ES-I3 (cell line): Measurements from ENCODE around the gene MYO3B.
"Not testable (repeated sequence)": the region's sequence is repeated elsewhere in the genome, so short reads cannot be mapped to it uniquely, and the experiment has no call there.

ENCODE experiments used
- H3K36me3 ChIP-seq: 2 replicates; pipeline ENCODE4 v1.6.1; 2013; ENCODE audit warnings: mild to moderate bottlenecking, low read length, control low read depth, moderate library complexity; ENCODE audit not compliant: insufficient read depth
- H3K4me1 ChIP-seq: 2 replicates; pipeline ENCODE4 v1.6.1; 2013; ENCODE audit warnings: mild to moderate bottlenecking, control low read depth, low read length; ENCODE audit not compliant: insufficient read depth
- H3K9ac ChIP-seq: 2 replicates; pipeline ENCODE4 v1.6.1; 2013; ENCODE audit warnings: low read depth, mild to moderate bottlenecking, low read length, moderate library complexity
- H3K9me3 ChIP-seq: 2 replicates; pipeline ENCODE4 v1.6.1; 2013; ENCODE audit warnings: mild to moderate bottlenecking, low read length, moderate library complexity; ENCODE audit not compliant: control insufficient read depth, insufficient read depth

MYO3B gene

GRCh38 chr2:170336916-170337315 is 159.0 kb downstream of the MYO3B start:
- no peak overlapping the region for H3K9ac ChIP-seq
- no peaks in the 10 kb centered on the region for H3K36me3 ChIP-seq
- H3K9me3 ChIP-seq, result 0 out of 2 replicates have a peak, but pooled peaks cover under 1% of the 10 kb centered on the region
- peaks cover 5% of the 10 kb centered on the region; the same call in 1 of the 2 replicates for H3K4me1 ChIP-seq

GRCh38 chr2:170339322-170339721 is 161.4 kb downstream of the MYO3B start:
- Histone ChIP-seq H3K9me3 (no peaks in the 10 kb centered on the region), H3K4me1 (peaks cover 12% of the 10 kb centered on the region; the same call in 1 of the 2 replicates), H3K9ac (no peak overlapping the region), H3K36me3 (no peaks in the 10 kb centered on the region)

GRCh38 chr2:170339750-170340692 is 162.1 kb downstream of the MYO3B start:
- Histone ChIP-seq H3K4me1 (peaks cover 12% of the 10 kb centered on the region; the same call in 1 of the 2 replicates), H3K9ac (no peak overlapping the region)

GRCh38 chr2:170340693-170341068 is 162.7 kb downstream of the MYO3B start:
- Histone ChIP-seq H3K36me3 (no peaks in the 10 kb centered on the region), H3K9me3 (no peaks in the 10 kb centered on the region), H3K9ac (no peak overlapping the region), H3K4me1 (peaks cover 12% of the 10 kb centered on the region; the same call in 1 of the 2 replicates)

More at GRCh38 chr2:170339750-170340692, 162.1 kb downstream of the MYO3B start:
- H3K36me3 ChIP-seq, result no peaks in the 10 kb centered on the region
- no peaks in the 10 kb centered on the region for H3K9me3 ChIP-seq

- peaks cover 12% of the 10 kb centered on the region; the same call in 1 of the 2 replicates for H3K4me1 ChIP-seq
- no peaks in the 10 kb centered on the region for H3K36me3 ChIP-seq
These were observed 164.0 kb downstream of the MYO3B start for GRCh38 chr2:170341684-170342623.

GRCh38 chr2:170344663-170345346 is 166.9 kb downstream of the MYO3B start:
- no peak overlapping the region for H3K9ac ChIP-seq
- peaks cover 8% of the 10 kb centered on the region; the same call in 1 of the 2 replicates for H3K4me1 ChIP-seq
- no peaks in the 10 kb centered on the region for H3K9me3 ChIP-seq
- no peaks in the 10 kb centered on the region for H3K36me3 ChIP-seq

More at GRCh38 chr2:170341684-170342623, 164.0 kb downstream of the MYO3B start:
- no peak overlapping the region for H3K9ac ChIP-seq
- H3K9me3 ChIP-seq, result no peaks in the 10 kb centered on the region

GRCh38 chr2:170345607-170346006 is 167.7 kb downstream of the MYO3B start:
- Histone ChIP-seq H3K9me3 (no peaks in the 10 kb centered on the region), H3K4me1 (peaks cover 10% of the 10 kb centered on the region; the same call in 1 of the 2 replicates), H3K9ac (no peak overlapping the region), H3K36me3 (no peaks in the 10 kb centered on the region)

- not testable (repeated sequence) for H3K9ac ChIP-seq, H3K9me3 ChIP-seq, H3K36me3 ChIP-seq
- peaks cover 23% of the 10 kb centered on the region for H3K4me1 ChIP-seq
These were observed 171.3 kb downstream of the MYO3B start for GRCh38 chr2:170349269-170349668.

- Histone ChIP-seq H3K4me1 (peaks cover 30% of the 10 kb centered on the region), H3K9ac (no peak overlapping the region), H3K36me3 (no peaks in the 10 kb centered on the region), H3K9me3 (no peaks in the 10 kb centered on the region)
These were observed 173.2 kb downstream of the MYO3B start for GRCh38 chr2:170350929-170351826.

- no peaks in the 10 kb centered on the region for H3K36me3 ChIP-seq
- H3K9me3 ChIP-seq, result no peaks in the 10 kb centered on the region
- no peak overlapping the region for H3K9ac ChIP-seq
- peaks cover 30% of the 10 kb centered on the region for H3K4me1 ChIP-seq
These were observed 175.8 kb downstream of the MYO3B start for GRCh38 chr2:170353723-170354122.

- Histone ChIP-seq H3K4me1 (peaks cover 30% of the 10 kb centered on the region), H3K9ac (no peak overlapping the region)
These were observed 176.4 kb downstream of the MYO3B start for GRCh38 chr2:170354388-170354787.

GRCh38 chr2:170354855-170355780 is 177.2 kb downstream of the MYO3B start:
- no peaks in the 10 kb centered on the region for H3K36me3 ChIP-seq
- H3K9me3 ChIP-seq, result no peaks in the 10 kb centered on the region
- H3K9ac ChIP-seq, result no peak overlapping the region
- peaks cover 30% of the 10 kb centered on the region for H3K4me1 ChIP-seq

More at GRCh38 chr2:170354388-170354787, 176.4 kb downstream of the MYO3B start:
- no peaks in the 10 kb centered on the region for H3K9me3 ChIP-seq
- H3K36me3 ChIP-seq, result no peaks in the 10 kb centered on the region
